KBM-7 (cell line): ENCODE data around the gene ATIC.
"Not testable (repeated sequence)": the region's sequence is repeated elsewhere in the genome, so short reads cannot be mapped to it uniquely, and the experiment has no call there.

Experiments
- DNase-seq: peaks from one replicate; pipeline ENCODE4 v3.0.0-alpha.2; 2015
- in situ Hi-C: fragments of 300-500 bp; cut with MboI; formaldehyde crosslinking; loops from 2 replicates; pipeline ENCODE4 v1.14.3; 2020; ENCODE audit warnings: low sequenced_read_pairs, low pct_unique_long_range_greater_than_20kb, mixed read lengths

Gene ATIC

GRCh38 chr2:215358312-215358845, 46.5 kb downstream of the ATIC start:
- in situ Hi-C loops = no loop called here
- DNase-seq = no peak

- no peak for DNase-seq
- in situ Hi-C loops = no loop called here
Measured at GRCh38 chr2:215358891-215359575, 47.2 kb downstream of the ATIC start.

GRCh38 chr2:215359576-215359922, 47.7 kb downstream of the ATIC start:
- in situ Hi-C loops = no loop called here
- DNase-seq = no peak

- in situ Hi-C loops, DNase-seq: not testable (repeated sequence)
Measured at GRCh38 chr2:215360059-215360458, 48.2 kb downstream of the ATIC start.

GRCh38 chr2:215360596-215360995, 48.7 kb downstream of the ATIC start:
- no peak for DNase-seq
- in situ Hi-C loops = no loop called here

GRCh38 chr2:215361211-215361875, 49.5 kb downstream of the ATIC start:
- in situ Hi-C loops = no loop called here
- no peak for DNase-seq

- no peak for DNase-seq
- in situ Hi-C loops = no loop called here
Measured at GRCh38 chr2:215361876-215362561, 50.2 kb downstream of the ATIC start.

GRCh38 chr2:215362562-215362904, 50.7 kb downstream of the ATIC start:
- in situ Hi-C loops = no loop called here
- DNase-seq = no peak

GRCh38 chr2:215363039-215363438, 51.2 kb downstream of the ATIC start:
- in situ Hi-C loops = no loop called here
- no peak for DNase-seq

- no peak for DNase-seq
- in situ Hi-C loops = no loop called here
Measured at GRCh38 chr2:215363461-215364156, 51.8 kb downstream of the ATIC start.

GRCh38 chr2:215364157-215365155, 52.6 kb downstream of the ATIC start:
- in situ Hi-C loops = no loop called here
- no peak for DNase-seq

- no peak for DNase-seq
- in situ Hi-C loops = no loop called here
Measured at GRCh38 chr2:215365184-215365658, 53.4 kb downstream of the ATIC start.

GRCh38 chr2:215366440-215367032, 54.7 kb downstream of the ATIC start:
- in situ Hi-C loops = no loop called here

GRCh38 chr2:215367662-215368492, 56.0 kb downstream of the ATIC start:
- DNase-seq = no peak

More at GRCh38 chr2:215366440-215367032, 54.7 kb downstream of the ATIC start:
- DNase-seq = no peak

GRCh38 chr2:215368493-215368809, 56.6 kb downstream of the ATIC start:
- DNase-seq = no peak
- in situ Hi-C loops = no loop called here

More at GRCh38 chr2:215367662-215368492, 56.0 kb downstream of the ATIC start:
- in situ Hi-C loops = no loop called here

GRCh38 chr2:215369181-215369760, 57.4 kb downstream of the ATIC start:
- DNase-seq = no peak
- in situ Hi-C loops = no loop called here
